Cardiac muscle cell (in vitro differentiated cells and primary cell): Measurements from ENCODE around the gene FLCN. TPM values are rescaled to one million over a fixed set of nuclear protein-coding genes. Genes with fewer than 3 reads are reported as not detected.

ENCODE experiments used
- DNase-seq, 2 donors: peaks; one replicate each; pipeline versions ENCODE4 v3.0.0 to v3.0.0-alpha.2; 2010 to 2017; ENCODE audit warnings: low read depth in 1 of 2, low spot score in 1 of 2
- H3K27ac ChIP-seq: fragments of 200-600 bp; sonication (generic); 2 replicates; pipeline ENCODE4 v1.5.1; 2016
- H3K27me3 ChIP-seq: fragments of 200-600 bp; sonication (generic); 2 replicates; pipeline ENCODE4 v1.6.0; 2016; ENCODE audit warnings: control low read depth
- H3K36me3 ChIP-seq: fragments of 200-600 bp; sonication (generic); 2 replicates; pipeline ENCODE4 v1.5.1; 2016; ENCODE audit warnings: control low read depth
- H3K4me1 ChIP-seq: fragments of 200-600 bp; sonication (generic); 2 replicates; pipeline ENCODE4 v1.8.1; 2017; ENCODE audit warnings: low read depth, mild to moderate bottlenecking, mixed run types
- H3K4me3 ChIP-seq: fragments of 200-600 bp; sonication (generic); 2 replicates; pipeline ENCODE4 v1.5.1; 2016; ENCODE audit warnings: mild to moderate bottlenecking
- H3K9me3 ChIP-seq: fragments of 200-600 bp; sonication (generic); 2 replicates; pipeline ENCODE4 v1.5.1; 2017; ENCODE audit warnings: low read depth, mild to moderate bottlenecking, control low read depth
- CTCF ChIP-seq: IDR thresholded peaks from 2 replicates; pipeline ENCODE4 v1.5.1; 2012; ENCODE audit warnings: low read depth, mild to moderate bottlenecking, low read length
- polyA plus RNA-seq: library from polyadenylated mRNA; unstranded; fragments of >200 nt; fragmentation: Nextera tagmentation; extraction: Ambion mirVana; gene quantifications from 2 replicates; pipeline ENCODE4 v1.2.1, GENCODE V29; 2016
- total RNA-seq: library from RNA; depleted of rRNA; stranded (reverse); fragments of >200 nt; gene quantifications from 2 replicates; pipeline ENCODE4 v1.2.3, GENCODE V29; 2016

The FLCN gene
- total and polyA plus RNA-seq, 2 experiments from 2014 or later, result 12.8 to 34.2 TPM

GRCh38 chr17:17191961-17192381 lies 45.0 kb downstream of the FLCN start:
- Histone ChIP-seq H3K9me3 (no peaks in the 10 kb centered on the region), H3K27me3 (no peaks in the 10 kb centered on the region), H3K4me1 (peaks cover 18% of the 10 kb centered on the region), H3K36me3 (no peaks in the 10 kb centered on the region), H3K4me3 (no peak overlapping the region), H3K27ac (no peak overlapping the region)
- no peak for TF ChIP-seq CTCF
- DNase-seq, result no peak

GRCh38 chr17:17191346-17191792 lies 45.6 kb downstream of the FLCN start:
- Histone ChIP-seq H3K36me3 (no peaks in the 10 kb centered on the region), H3K27me3 (no peaks in the 10 kb centered on the region), H3K4me3 (no peak overlapping the region), H3K9me3 (no peaks in the 10 kb centered on the region), H3K4me1 (peaks cover 24% of the 10 kb centered on the region), H3K27ac (no peak overlapping the region)
- peak in 1 of 2 donors; percentile 60 for DNase-seq
- no peak for TF ChIP-seq CTCF

- Histone ChIP-seq H3K36me3 (no peaks in the 10 kb centered on the region), H3K27ac (peak overlapping the region; percentile 31), H3K27me3 (no peaks in the 10 kb centered on the region), H3K4me1 (peaks cover 36% of the 10 kb centered on the region), H3K9me3 (no peaks in the 10 kb centered on the region), H3K4me3 (no peak overlapping the region)
- TF ChIP-seq CTCF, result no peak
- no peak for DNase-seq
These were observed 46.8 kb downstream of the FLCN start for GRCh38 chr17:17190188-17190587.

GRCh38 chr17:17189559-17189958 lies 47.4 kb downstream of the FLCN start:
- Histone ChIP-seq H3K36me3 (no peaks in the 10 kb centered on the region), H3K4me3 (no peak overlapping the region), H3K9me3 (no peaks in the 10 kb centered on the region), H3K4me1 (peaks cover 43% of the 10 kb centered on the region), H3K27ac (peak overlapping the region; percentile 31), H3K27me3 (no peaks in the 10 kb centered on the region)
- peak in 1 of 2 donors; percentile 38 for DNase-seq
- no peak for TF ChIP-seq CTCF

GRCh38 chr17:17188586-17188985 lies 48.4 kb downstream of the FLCN start:
- no peak for TF ChIP-seq CTCF
- H3K36me3 ChIP-seq, result no peaks in the 10 kb centered on the region
- H3K27me3 ChIP-seq, result no peaks in the 10 kb centered on the region
- no peak for DNase-seq
- H3K27ac ChIP-seq, result no peak overlapping the region
- H3K4me3 ChIP-seq, result no peak overlapping the region
- peaks cover 52% of the 10 kb centered on the region for H3K4me1 ChIP-seq
- no peaks in the 10 kb centered on the region for H3K9me3 ChIP-seq
